Endothelial cell of umbilical vein (primary cell): ENCODE results near the gene EDN1. TPM values are rescaled to one million over a fixed set of nuclear protein-coding genes. Genes with fewer than 3 reads are reported as not detected.

Source experiments
- BruUV-seq: library from RNA; stranded (reverse); fragments of 400-500 nt; replicated peaks from 2 replicates; lab custom pipeline; 2021; lab: Mats Ljungman, UMichigan
- CTCF ChIA-PET: fragments of 300-600, 350-600 bp; sonication (Branson Sonifier 250); formaldehyde crosslinking; loops from one replicate; lab custom pipeline; 2021; ENCODE audit warnings: antibody characterized with exemption, inconsistent platforms; lab: Charles Lee
- POLR2A ChIA-PET: fragments of 300-600, 350-600 bp; sonication (Branson Sonifier 250); formaldehyde crosslinking; loops from one replicate; lab custom pipeline; 2021; ENCODE audit warnings: antibody characterized with exemption, inconsistent platforms; lab: Charles Lee
- DNase-seq: peaks from one replicate; pipeline ENCODE4 v3.0.0-alpha.2; 2011; ENCODE audit warnings: low read depth, low spot score
- FAIRE-seq: peaks from 2 replicates; lab custom pipeline; 2011; peaks lifted over from hg19 to GRCh38; lab: Jason Lieb, UNC
- H2AFZ ChIP-seq: 2 replicates; pipeline ENCODE4 v1.6.0; 2012; ENCODE audit warnings: low read depth, low read length, control low read depth, inconsistent platforms
- H3K27ac ChIP-seq: 2 replicates; pipeline ENCODE4 v1.5.1; 2011; ENCODE audit warnings: low read depth, mild to moderate bottlenecking, control low read depth, low read length, moderate library complexity; ENCODE audit not compliant: insufficient read depth
- H3K27me3 ChIP-seq, 2 experiments: 2 replicates each; pipeline versions ENCODE4 v1.6.0 to v1.6.1; 2011; ENCODE audit warnings: low read length in 2 of 2, mixed read lengths in 1 of 2; ENCODE audit not compliant: control insufficient read depth in 2 of 2, insufficient read depth in 2 of 2
- H3K36me3 ChIP-seq, 2 experiments: 2 replicates in 1 of 2; 3 replicates in 1 of 2; pipeline ENCODE4 v1.5.1; 2011; ENCODE audit warnings: low read length in 2 of 2, mild to moderate bottlenecking in 1 of 2, moderate library complexity in 1 of 2; ENCODE audit not compliant: control insufficient read depth in 2 of 2, insufficient read depth in 2 of 2; ENCODE audit errors: extremely low read depth in 1 of 2
- H3K4me1 ChIP-seq: 3 replicates; pipeline ENCODE4 v1.5.1; 2011; ENCODE audit warnings: mild to moderate bottlenecking, low read length; ENCODE audit not compliant: control insufficient read depth, insufficient read depth; ENCODE audit errors: extremely low read depth
- H3K4me2 ChIP-seq: 2 replicates; pipeline ENCODE4 v1.6.1; 2011; ENCODE audit warnings: low read length, control low read depth, mixed read lengths; ENCODE audit not compliant: insufficient read depth
- H3K4me3 ChIP-seq, 3 experiments: fragments of 200-600 bp in 1 of 3; sonication (generic), shearing (Covaris generic) in 1 of 3; replicated peaks in 1 of 3; 2 replicates each; pipeline ENCODE4 v1.5.1; 2011 to 2016; ENCODE audit warnings: control low read depth in 3 of 3, low read length in 3 of 3, mild to moderate bottlenecking in 2 of 3, inconsistent platforms in 1 of 3, low read depth in 1 of 3, moderate library complexity in 1 of 3; ENCODE audit not compliant: insufficient read depth in 1 of 3
- H3K79me2 ChIP-seq: 2 replicates; pipeline ENCODE4 v1.6.0; 2012; ENCODE audit warnings: low read length, inconsistent platforms; ENCODE audit not compliant: control insufficient read depth, insufficient read depth
- H3K9ac ChIP-seq: replicated peaks from 2 replicates; pipeline ENCODE3; 2011; ENCODE audit warnings: low read length, control low read depth; ENCODE audit not compliant: insufficient read depth; ENCODE audit errors: extremely low read depth
- H3K9me1 ChIP-seq: replicated peaks from 3 replicates; pipeline ENCODE4 v1.6.0; 2011; ENCODE audit warnings: mild to moderate bottlenecking, low read length; ENCODE audit not compliant: control insufficient read depth, insufficient read depth; ENCODE audit errors: extremely low read depth
- H3K9me3 ChIP-seq: replicated peaks from 2 replicates; pipeline ENCODE4 v1.5.1; 2012; ENCODE audit warnings: low read length, inconsistent platforms; ENCODE audit not compliant: control insufficient read depth, insufficient read depth
- H4K20me1 ChIP-seq: replicated peaks from 2 replicates; pipeline ENCODE3; 2011; ENCODE audit warnings: mild to moderate bottlenecking, low read length; ENCODE audit not compliant: control insufficient read depth, insufficient read depth; ENCODE audit errors: extremely low read depth
- FOS ChIP-seq: IDR thresholded peaks from 2 replicates; pipeline ENCODE4 v1.6.1; 2011; ENCODE audit warnings: mild to moderate bottlenecking, low read length, moderate library complexity, borderline replicate concordance; ENCODE audit not compliant: insufficient read depth
- JUN ChIP-seq: IDR thresholded peaks from 2 replicates; pipeline ENCODE4 v1.6.1; 2011; ENCODE audit warnings: borderline replicate concordance, low read depth; ENCODE audit not compliant: insufficient read length, insufficient read depth
- MYC ChIP-seq: IDR thresholded peaks from one replicate; pipeline ENCODE4 v1.6.1; 2011; ENCODE audit warnings: mild to moderate bottlenecking, low read depth, low read length
- POLR2A ChIP-seq: IDR thresholded peaks from 2 replicates; pipeline ENCODE4 v1.6.1; 2012; ENCODE audit warnings: low read depth, mild to moderate bottlenecking, control low read depth, low read length
- dilution Hi-C: fragments of 300-500 bp; cut with MboI; formaldehyde crosslinking; loops from one replicate; pipeline ENCODE4 v1.15.0; 2019; ENCODE audit warnings: low sequenced_read_pairs; ENCODE audit not compliant: extremely low pct_ligation_motif_present
- intact Hi-C: fragments of 100-400 bp; cut with micrococcal nuclease; formaldehyde crosslinking; loops from one replicate; pipeline ENCODE4 v1.10.0; 2022
- polyA plus RNA-seq, 4 experiments: library from polyadenylated mRNA; depleted of rRNA in 3 of 4; stranded (reverse) in 3 of 4; unstranded in 1 of 4; fragments of >200 nt; gene quantifications; 2 replicates each; pipeline versions ENCODE4 v1.2.1 to v1.2.3, GENCODE V29; 2011 to 2012; ENCODE audit warnings: missing spikeins in 1 of 4
- total RNA-seq: library from RNA; stranded (reverse); gene quantifications from 2 replicates; pipeline ENCODE4 v1.2.3, GENCODE V29; 2021

Gene EDN1
- total and polyA plus RNA-seq, 2 donors (not counting 3 experiments of a cell fraction or from before 2014, with no cell fraction given): 493 to 498 TPM

- H2AFZ ChIP-seq: no peak overlapping the region
- TF ChIP-seq POLR2A: no peak
- peak; percentile 33 for TF ChIP-seq FOS
- TF ChIP-seq JUN: no peak
- no peaks in the 10 kb centered on the region for H3K9me1 ChIP-seq
- DNase-seq: no peak
- no TSS peak for BruUV-seq
- no peak overlapping the region for H3K4me3 ChIP-seq
- no peak overlapping the region for H3K9ac ChIP-seq
- no peaks in the 10 kb centered on the region for H3K9me3 ChIP-seq
- intact Hi-C loops: no loop called here
- no peaks in the 10 kb centered on the region for H4K20me1 ChIP-seq
- no peaks in the 10 kb centered on the region for H3K79me2 ChIP-seq
- H3K36me3 ChIP-seq: no peaks in the 10 kb centered on the region
- H3K27me3 ChIP-seq: no peaks in the 10 kb centered on the region
- no peak overlapping the region for H3K4me2 ChIP-seq
- H3K4me1 ChIP-seq: no peaks in the 10 kb centered on the region
- dilution Hi-C loops: no loop called here
- POLR2A ChIA-PET: no interaction called here
- H3K27ac ChIP-seq: no peak overlapping the region
- CTCF ChIA-PET: no interaction called here
- FAIRE-seq: no peak
Measured at GRCh38 chr6:12266571-12266970, 23.6 kb upstream of the EDN1 start.

GRCh38 chr6:12269110-12269509, 21.1 kb upstream of the EDN1 start:
- Histone ChIP-seq H4K20me1 (no peaks in the 10 kb centered on the region), H3K27me3 (no peaks in the 10 kb centered on the region), H3K9ac (no peak overlapping the region), H3K79me2 (no peaks in the 10 kb centered on the region), H3K4me3 (no peak overlapping the region), H3K9me3 (no peaks in the 10 kb centered on the region), H3K9me1 (no peaks in the 10 kb centered on the region), H2AFZ (no peak overlapping the region), H3K4me2 (no peak overlapping the region), H3K36me3 (no peaks in the 10 kb centered on the region), H3K27ac (no peak overlapping the region), H3K4me1 (no peaks in the 10 kb centered on the region)
- dilution Hi-C loops (no loop called here), intact Hi-C loops (no loop called here)
- TF ChIP-seq FOS (no peak), MYC (no peak)
- FAIRE-seq (no peak), DNase-seq (peak; percentile 39)
- CTCF ChIA-PET: interaction anchor here (0.8 to 1.5 kb wide), 2 partner anchors 11 to 35 kb away, joined by 3 to 7 read pairs; no protein-coding TSS in a partner anchor
- POLR2A ChIA-PET: no interaction called here
- no TSS peak for BruUV-seq
